HepG2 (cell line): Measurements from ENCODE around the gene ERMARD. TPM values are rescaled to one million over a fixed set of nuclear protein-coding genes. Genes with fewer than 3 reads are reported as not detected.

Source experiments
- DRAP1 ChIP-seq: IDR thresholded peaks from 2 replicates; pipeline ENCODE4 v1.6.1; 2016; ENCODE audit warnings: missing genetic modification reagents, missing compliant biosample characterization
- HNF1B ChIP-seq: sonication (generic); formaldehyde crosslinking; IDR thresholded peaks from 2 replicates; pipeline ENCODE4 v1.5.1; 2020; ENCODE audit warnings: mild to moderate bottlenecking, moderate library complexity, missing genetic modification reagents
- KLF15 ChIP-seq: sonication (generic); formaldehyde crosslinking; IDR thresholded peaks from 2 replicates; pipeline ENCODE4 v1.8.1; 2023; ENCODE audit warnings: borderline replicate concordance, mild to moderate bottlenecking, inconsistent platforms, missing genetic modification reagents, mixed read lengths
- MAF1 ChIP-seq: sonication (generic); formaldehyde crosslinking; IDR thresholded peaks from 2 replicates; pipeline ENCODE4 v1.5.0; 2020; ENCODE audit warnings: missing genetic modification reagents, borderline replicate concordance
- MEF2D ChIP-seq: sonication (generic); formaldehyde crosslinking; IDR thresholded peaks from 2 replicates; pipeline ENCODE4 v1.5.1; 2020; ENCODE audit warnings: mild to moderate bottlenecking, missing genetic modification reagents
- RBM22 ChIP-seq: fragments of 200-400 bp; formaldehyde crosslinking; optimal IDR thresholded peaks from 2 replicates; pipeline ENCODE3; 2017; ENCODE audit warnings: mild to moderate bottlenecking, low read length, moderate library complexity
- SAFB2 ChIP-seq: sonication (generic); formaldehyde crosslinking; IDR thresholded peaks from 2 replicates; pipeline ENCODE4 v1.5.1; 2020; ENCODE audit warnings: missing genetic modification reagents, low read depth, mild to moderate bottlenecking, borderline replicate concordance
- SNRNP70 ChIP-seq: fragments of 200-400 bp; formaldehyde crosslinking; IDR thresholded peaks from 2 replicates; pipeline ENCODE4 v1.6.1; 2017; ENCODE audit warnings: mild to moderate bottlenecking, low read depth, low read length, moderate library complexity
- ZFAT ChIP-seq: sonication (generic); formaldehyde crosslinking; conservative IDR thresholded peaks from 2 replicates; pipeline ENCODE4 v1.8.1; 2023; ENCODE audit warnings: missing genetic modification reagents, inconsistent platforms
- ZKSCAN5 ChIP-seq: sonication (generic); formaldehyde crosslinking; IDR thresholded peaks from 2 replicates; pipeline ENCODE4 v1.5.1; 2020; ENCODE audit warnings: mild to moderate bottlenecking, missing genetic modification reagents
- ZNF441 ChIP-seq: sonication (generic); formaldehyde crosslinking; IDR thresholded peaks from 2 replicates; pipeline ENCODE4 v1.7.0; 2021; ENCODE audit warnings: missing genetic modification reagents, borderline replicate concordance
- ZNF644 ChIP-seq: IDR thresholded peaks from 2 replicates; pipeline ENCODE4 v1.6.1; 2016; ENCODE audit warnings: low read depth
- ZNF746 ChIP-seq: sonication (generic); formaldehyde crosslinking; IDR thresholded peaks from 2 replicates; pipeline ENCODE4 v1.8.0; 2022; ENCODE audit warnings: mild to moderate bottlenecking, missing genetic modification reagents
- ZNF768 ChIP-seq: sonication (generic); formaldehyde crosslinking; IDR thresholded peaks from 2 replicates; pipeline ENCODE4 v1.4.0; 2020; ENCODE audit warnings: missing genetic modification reagents
- ZNF781 ChIP-seq: sonication (generic); formaldehyde crosslinking; IDR thresholded peaks from 2 replicates; pipeline ENCODE4 v1.5.1; 2020; ENCODE audit warnings: borderline replicate concordance, mild to moderate bottlenecking, missing genetic modification reagents; ENCODE audit errors: not compliant biosample characterization
- ZNF83 ChIP-seq: sonication (generic); formaldehyde crosslinking; IDR thresholded peaks from 2 replicates; pipeline ENCODE4 v1.4.0; 2020; ENCODE audit warnings: missing genetic modification reagents, mild to moderate bottlenecking, borderline replicate concordance
- ZSCAN12 ChIP-seq: sonication (generic); formaldehyde crosslinking; IDR thresholded peaks from 2 replicates; pipeline ENCODE4 v1.9.0; 2021; ENCODE audit warnings: mild to moderate bottlenecking, missing genetic modification reagents
- polyA plus RNA-seq, 8 experiments: library from polyadenylated mRNA; depleted of rRNA in 3 of 8; stranded (reverse) in 7 of 8; unstranded in 1 of 8; fragments of >200 nt; fragmentation: Illumina TruSeq in 4 of 8; extraction: Trizol in 4 of 8; gene quantifications; 2 replicates each; pipeline versions ENCODE4 v1.2.1 to v1.2.3, GENCODE V29; 2011 to 2016; ENCODE audit warnings: low read depth in 4 of 8, missing spikeins in 1 of 8, mixed read lengths in 1 of 8; ENCODE audit not compliant: insufficient read depth in 1 of 8
- total RNA-seq, 5 experiments: library from RNA; depleted of rRNA; stranded (reverse); fragments of >200 nt; fragmentation: Illumina TruSeq; extraction: Trizol; gene quantifications; 2 replicates each; pipeline ENCODE4 v1.2.3, GENCODE V29; 2016; ENCODE audit warnings: low read depth in 1 of 5
- TF ChIP-seq, protein P1 (sequence below): sonication (generic); formaldehyde crosslinking; IDR thresholded peaks from 2 replicates; pipeline ENCODE4 v1.8.0; 2022; ENCODE audit warnings: missing genetic modification reagents, mild to moderate bottlenecking, borderline replicate concordance
- TF ChIP-seq, protein P2 (sequence below): sonication (generic); formaldehyde crosslinking; IDR thresholded peaks from 2 replicates; pipeline ENCODE4 v1.4.0; 2020; ENCODE audit warnings: mild to moderate bottlenecking, missing genetic modification reagents
- TF ChIP-seq, protein P3 (sequence below): sonication (generic); formaldehyde crosslinking; IDR thresholded peaks from 2 replicates; pipeline ENCODE4 v1.4.0; 2020; ENCODE audit warnings: missing genetic modification reagents
- TF ChIP-seq, protein P4 (sequence below): sonication (generic); formaldehyde crosslinking; IDR thresholded peaks from 2 replicates; pipeline ENCODE4 v1.8.1; 2022; ENCODE audit warnings: low read depth, mild to moderate bottlenecking, missing genetic modification reagents

ERMARD gene
- total and polyA plus RNA-seq, 2 of the 13 experiments (the other 11 are each of a cell fraction or from before 2014, with no cell fraction given): 8.8 to 10.7 TPM

DNA sequence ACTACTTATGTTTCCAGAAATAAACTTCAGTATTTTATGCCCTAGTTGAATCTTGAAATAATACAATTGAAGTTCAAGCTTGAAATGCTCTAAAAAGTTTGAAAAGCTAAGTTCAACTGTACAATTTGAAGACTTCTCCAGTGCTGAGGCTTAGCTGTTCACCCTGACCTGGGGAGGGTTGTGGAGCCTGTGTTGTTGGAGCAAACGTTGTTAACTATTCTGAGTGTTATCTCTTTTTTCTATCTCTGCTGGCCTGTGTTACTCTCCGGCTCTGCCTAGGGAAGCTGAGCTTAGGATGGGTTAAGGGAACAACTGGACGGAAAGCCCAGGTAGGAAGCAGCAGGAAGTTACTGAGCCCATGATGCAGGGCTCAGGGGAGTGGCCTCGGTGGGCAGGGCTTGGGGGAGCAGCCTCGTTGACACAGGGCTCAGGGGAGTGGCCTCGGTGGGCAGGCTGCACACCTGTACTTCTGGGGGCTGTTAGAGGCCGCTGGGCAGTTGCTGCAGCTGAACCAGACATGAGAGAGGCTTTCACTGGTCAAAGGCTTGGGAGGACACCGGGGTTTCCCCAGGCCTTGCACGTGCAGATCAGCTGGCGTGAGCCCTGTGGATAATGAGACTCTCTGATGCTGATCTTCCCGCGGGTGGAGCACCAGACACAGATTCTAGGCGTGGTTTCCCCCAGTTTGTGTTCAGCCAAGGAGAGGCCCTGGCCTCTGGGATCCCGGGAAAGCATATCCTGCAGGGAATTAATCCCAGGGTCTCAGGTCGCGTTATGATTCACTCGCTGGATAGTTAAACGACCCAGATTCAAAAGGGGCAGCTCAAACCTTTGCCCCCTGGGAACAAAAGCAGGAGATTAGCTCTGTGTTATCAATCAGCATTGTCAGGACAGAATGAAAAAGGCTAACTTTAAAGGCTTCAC lies 58.9 kb downstream of the ERMARD start (continued):
- TF ChIP-seq, protein P1, sequence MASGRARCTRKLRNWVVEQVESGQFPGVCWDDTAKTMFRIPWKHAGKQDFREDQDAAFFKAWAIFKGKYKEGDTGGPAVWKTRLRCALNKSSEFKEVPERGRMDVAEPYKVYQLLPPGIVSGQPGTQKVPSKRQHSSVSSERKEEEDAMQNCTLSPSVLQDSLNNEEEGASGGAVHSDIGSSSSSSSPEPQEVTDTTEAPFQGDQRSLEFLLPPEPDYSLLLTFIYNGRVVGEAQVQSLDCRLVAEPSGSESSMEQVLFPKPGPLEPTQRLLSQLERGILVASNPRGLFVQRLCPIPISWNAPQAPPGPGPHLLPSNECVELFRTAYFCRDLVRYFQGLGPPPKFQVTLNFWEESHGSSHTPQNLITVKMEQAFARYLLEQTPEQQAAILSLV: no peak
- TF ChIP-seq MEF2D (no peak), HNF1B (CRISPR knock-in tag) (no peak), ZNF768 (CRISPR knock-in tag) (peak; percentile 42), SAFB2 (CRISPR knock-in tag) (no peak), MAF1 (CRISPR knock-in tag) (no peak), ZKSCAN5 (CRISPR knock-in tag) (no peak), ZFAT (CRISPR knock-in tag) (no peak), KLF15 (CRISPR knock-in tag) (no peak), ZNF781 (peak; percentile 36), SNRNP70 (no peak), ZNF441 (CRISPR knock-in tag) (no peak), ZSCAN12 (CRISPR knock-in tag) (no peak), ZNF746 (no peak), DRAP1 (peak; percentile 60), ZNF83 (CRISPR knock-in tag) (no peak), RBM22 (no peak), ZNF644 (CRISPR knock-in tag) (no peak)
- TF ChIP-seq, protein P2, sequence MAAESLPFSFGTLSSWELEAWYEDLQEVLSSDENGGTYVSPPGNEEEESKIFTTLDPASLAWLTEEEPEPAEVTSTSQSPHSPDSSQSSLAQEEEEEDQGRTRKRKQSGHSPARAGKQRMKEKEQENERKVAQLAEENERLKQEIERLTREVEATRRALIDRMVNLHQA (CRISPR knock-in tag): no peak
- TF ChIP-seq, protein P3, sequence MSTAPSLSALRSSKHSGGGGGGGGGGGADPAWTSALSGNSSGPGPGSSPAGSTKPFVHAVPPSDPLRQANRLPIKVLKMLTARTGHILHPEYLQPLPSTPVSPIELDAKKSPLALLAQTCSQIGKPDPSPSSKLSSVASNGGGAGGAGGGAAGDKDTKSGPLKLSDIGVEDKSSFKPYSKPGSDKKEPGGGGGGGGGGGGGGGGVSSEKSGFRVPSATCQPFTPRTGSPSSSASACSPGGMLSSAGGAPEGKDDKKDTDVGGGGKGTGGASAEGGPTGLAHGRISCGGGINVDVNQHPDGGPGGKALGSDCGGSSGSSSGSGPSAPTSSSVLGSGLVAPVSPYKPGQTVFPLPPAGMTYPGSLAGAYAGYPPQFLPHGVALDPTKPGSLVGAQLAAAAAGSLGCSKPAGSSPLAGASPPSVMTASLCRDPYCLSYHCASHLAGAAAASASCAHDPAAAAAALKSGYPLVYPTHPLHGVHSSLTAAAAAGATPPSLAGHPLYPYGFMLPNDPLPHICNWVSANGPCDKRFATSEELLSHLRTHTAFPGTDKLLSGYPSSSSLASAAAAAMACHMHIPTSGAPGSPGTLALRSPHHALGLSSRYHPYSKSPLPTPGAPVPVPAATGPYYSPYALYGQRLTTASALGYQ (CRISPR knock-in tag): no peak
- TF ChIP-seq, protein P4, sequence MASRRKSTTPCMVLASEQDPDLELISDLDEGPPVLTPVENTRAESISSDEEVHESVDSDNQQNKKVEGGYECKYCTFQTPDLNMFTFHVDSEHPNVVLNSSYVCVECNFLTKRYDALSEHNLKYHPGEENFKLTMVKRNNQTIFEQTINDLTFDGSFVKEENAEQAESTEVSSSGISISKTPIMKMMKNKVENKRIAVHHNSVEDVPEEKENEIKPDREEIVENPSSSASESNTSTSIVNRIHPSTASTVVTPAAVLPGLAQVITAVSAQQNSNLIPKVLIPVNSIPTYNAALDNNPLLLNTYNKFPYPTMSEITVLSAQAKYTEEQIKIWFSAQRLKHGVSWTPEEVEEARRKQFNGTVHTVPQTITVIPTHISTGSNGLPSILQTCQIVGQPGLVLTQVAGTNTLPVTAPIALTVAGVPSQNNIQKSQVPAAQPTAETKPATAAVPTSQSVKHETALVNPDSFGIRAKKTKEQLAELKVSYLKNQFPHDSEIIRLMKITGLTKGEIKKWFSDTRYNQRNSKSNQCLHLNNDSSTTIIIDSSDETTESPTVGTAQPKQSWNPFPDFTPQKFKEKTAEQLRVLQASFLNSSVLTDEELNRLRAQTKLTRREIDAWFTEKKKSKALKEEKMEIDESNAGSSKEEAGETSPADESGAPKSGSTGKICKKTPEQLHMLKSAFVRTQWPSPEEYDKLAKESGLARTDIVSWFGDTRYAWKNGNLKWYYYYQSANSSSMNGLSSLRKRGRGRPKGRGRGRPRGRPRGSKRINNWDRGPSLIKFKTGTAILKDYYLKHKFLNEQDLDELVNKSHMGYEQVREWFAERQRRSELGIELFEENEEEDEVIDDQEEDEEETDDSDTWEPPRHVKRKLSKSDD: peak; percentile 47; the same call in 1 of the 2 replicates
